Measurements from ENCODE around the gene BRINP3. TPM values are rescaled to one million over a fixed set of nuclear protein-coding genes. Genes with fewer than 3 reads are reported as not detected.

Gene BRINP3
- total RNA-seq, 1 donor from 2014 or later, result not detected

- no peak for DNase-seq (ENCODE audit: low spot score)
Measured at GRCh38 chr1:190193508-190194115, 284.1 kb downstream of the BRINP3 start.

GRCh38 chr1:190192627-190193026, 285.0 kb downstream of the BRINP3 start:
- no peak for DNase-seq (ENCODE audit: low spot score)

- no peak for DNase-seq (ENCODE audit: low spot score)
Measured at GRCh38 chr1:190183588-190183987, 294.1 kb downstream of the BRINP3 start.

GRCh38 chr1:190179817-190180216, 297.8 kb downstream of the BRINP3 start:
- no peak for DNase-seq (ENCODE audit: low spot score)

- DNase-seq (ENCODE audit: low spot score), result no peak
Measured at GRCh38 chr1:190178827-190179226, 298.8 kb downstream of the BRINP3 start.

- no peak for DNase-seq (ENCODE audit: low spot score)
Measured at GRCh38 chr1:190177555-190177954, 300.1 kb downstream of the BRINP3 start.

- DNase-seq (ENCODE audit: low spot score), result no peak
Measured at GRCh38 chr1:190176776-190177175, 300.9 kb downstream of the BRINP3 start.

- no peak for DNase-seq (ENCODE audit: low spot score)
Measured at GRCh38 chr1:190175320-190175719, 302.3 kb downstream of the BRINP3 start.

GRCh38 chr1:190172651-190173430, 304.8 kb downstream of the BRINP3 start:
- DNase-seq (ENCODE audit: low spot score), result no peak

- no peak for DNase-seq (ENCODE audit: low spot score)
Measured at GRCh38 chr1:190170321-190170720, 307.3 kb downstream of the BRINP3 start.

GRCh38 chr1:190169311-190170067, 308.2 kb downstream of the BRINP3 start:
- no peak for DNase-seq (ENCODE audit: low spot score)

GRCh38 chr1:190168893-190169280, 308.8 kb downstream of the BRINP3 start:
- no peak for DNase-seq (ENCODE audit: low spot score)

GRCh38 chr1:190168116-190168892, 309.4 kb downstream of the BRINP3 start:
- DNase-seq (ENCODE audit: low spot score), result no peak

GRCh38 chr1:190159146-190159545, 318.5 kb downstream of the BRINP3 start:
- no peak for DNase-seq (ENCODE audit: low spot score)

- no peak for DNase-seq (ENCODE audit: low spot score)
Measured at GRCh38 chr1:190154744-190155143, 322.9 kb downstream of the BRINP3 start.

- no peak for DNase-seq (ENCODE audit: low spot score)
Measured at GRCh38 chr1:190147616-190148015, 330.0 kb downstream of the BRINP3 start.

GRCh38 chr1:190144650-190145049, 333.0 kb downstream of the BRINP3 start:
- no peak for DNase-seq (ENCODE audit: low spot score)

GRCh38 chr1:190140644-190141043, 337.0 kb downstream of the BRINP3 start:
- DNase-seq (ENCODE audit: low spot score), result no peak

- no peak for DNase-seq (ENCODE audit: low spot score)
Measured at GRCh38 chr1:190138702-190139101, 339.0 kb downstream of the BRINP3 start.

- DNase-seq (ENCODE audit: low spot score), result no peak
Measured at GRCh38 chr1:190138266-190138665, 339.4 kb downstream of the BRINP3 start.

- DNase-seq (ENCODE audit: low spot score), result no peak
Measured at GRCh38 chr1:190129366-190129765, 348.3 kb downstream of the BRINP3 start.

All from mesenteric fat pad (tissue), 1 donor.